GM19468 (cell line): ENCODE results near the gene ENPP3.

ENCODE experiments used
- ATAC-seq: cut with Tn5 transposase; IDR thresholded peaks from one replicate; pipeline ENCODE4 v1.9.1; 2021; ENCODE audit warnings: mild to moderate bottlenecking, moderate library complexity, moderate number of reproducible peaks; ENCODE audit not compliant: unreplicated experiment; ENCODE audit errors: extremely low read depth

ENPP3 gene

GRCh38 chr6:131636880-131637792 lies at the start of gene ENPP3:
ENPP3 (plus strand) TSS chr6:131637302; CDS start chr6:131637385, 83 bp downstream.
- no peak for ATAC-seq

- ATAC-seq, result no peak
These were observed 49.2 kb upstream of the ENPP3 start for GRCh38 chr6:131587909-131588308.

GRCh38 chr6:131588643-131589042 lies 48.5 kb upstream of the ENPP3 start:
- ATAC-seq, result no peak

GRCh38 chr6:131592935-131593334 lies 44.2 kb upstream of the ENPP3 start:
- no peak for ATAC-seq

- ATAC-seq, result no peak
These were observed 43.0 kb upstream of the ENPP3 start for GRCh38 chr6:131594074-131594473.

GRCh38 chr6:131597446-131597845 lies 39.7 kb upstream of the ENPP3 start:
- no peak for ATAC-seq

- ATAC-seq, result no peak
These were observed 36.4 kb upstream of the ENPP3 start for GRCh38 chr6:131600716-131601115.

GRCh38 chr6:131602781-131603312 lies 34.3 kb upstream of the ENPP3 start:
- ATAC-seq, result no peak

- ATAC-seq, result no peak
These were observed 23.7 kb upstream of the ENPP3 start for GRCh38 chr6:131613296-131613925.

- no peak for ATAC-seq
These were observed 21.8 kb upstream of the ENPP3 start for GRCh38 chr6:131615275-131615674.

- ATAC-seq, result peak; percentile 98
These were observed 9.1 kb upstream of the ENPP3 start, which contains the start of gene MED23 for GRCh38 chr6:131627724-131628682. MED23 (minus strand) TSS chr6:131628242; CDS start chr6:131628049, 193 bp downstream.

- no peak for ATAC-seq
These were observed 8.4 kb upstream of the ENPP3 start for GRCh38 chr6:131628726-131629125.

- ATAC-seq, result no peak
These were observed 7.5 kb upstream of the ENPP3 start for GRCh38 chr6:131629651-131630050.

GRCh38 chr6:131631625-131632289 lies 5.3 kb upstream of the ENPP3 start:
- ATAC-seq, result no peak

- ATAC-seq, result peak; percentile 71
These were observed 1.4 kb upstream of the ENPP3 start for GRCh38 chr6:131635384-131636340.

GRCh38 chr6:131638013-131638412 lies 911 bp downstream of the ENPP3 start:
- no peak for ATAC-seq

- no peak for ATAC-seq
These were observed 3.0 kb downstream of the ENPP3 start for GRCh38 chr6:131640100-131640499.

GRCh38 chr6:131640576-131640975 lies 3.5 kb downstream of the ENPP3 start:
- ATAC-seq, result no peak
